DND-41 (cell line): Measurements from ENCODE around the gene ABHD4.

Experiments
- ATAC-seq: fragments of 200-7000 bp; cut with Tn5 transposase; 3 replicates; pipeline ENCODE4 v1.9.1; 2021; ENCODE audit warnings: low read depth; ENCODE audit not compliant: insufficient read depth
- DNase-seq: peaks from one replicate; pipeline ENCODE4 v3.0.0-alpha.2; 2020
- H2AFZ ChIP-seq: 2 replicates; pipeline ENCODE4 v1.6.0; 2012; ENCODE audit warnings: low read depth, low read length
- H3K27ac ChIP-seq: 2 replicates; pipeline ENCODE4 v1.5.1; 2012; ENCODE audit warnings: low read length, inconsistent platforms
- H3K27me3 ChIP-seq: fragments of 200-600 bp; sonication (generic); 2 replicates; pipeline ENCODE4 v1.6.0; 2012; ENCODE audit warnings: low read length, mild to moderate bottlenecking, inconsistent platforms; ENCODE audit not compliant: insufficient read depth, poor library complexity
- H3K36me3 ChIP-seq: 2 replicates; pipeline ENCODE4 v1.5.1; 2012; ENCODE audit warnings: low read length, inconsistent platforms; ENCODE audit not compliant: insufficient read depth
- H3K4me1 ChIP-seq: 2 replicates; pipeline ENCODE4 v1.5.1; 2012; ENCODE audit warnings: mild to moderate bottlenecking, low read length; ENCODE audit not compliant: insufficient read depth
- H3K4me2 ChIP-seq: 2 replicates; pipeline ENCODE4 v1.6.0; 2012; ENCODE audit warnings: mild to moderate bottlenecking, moderate library complexity, low read length, inconsistent platforms; ENCODE audit not compliant: insufficient read depth
- H3K4me3 ChIP-seq, 2 experiments: fragments of 200-600 bp in 1 of 2; shearing (Covaris generic) in 1 of 2; 2 replicates each; pipeline ENCODE4 v1.5.1; 2012 to 2016; ENCODE audit warnings: inconsistent platforms in 2 of 2, low read length in 2 of 2, mild to moderate bottlenecking in 2 of 2, low read depth in 1 of 2, moderate library complexity in 1 of 2
- H3K79me2 ChIP-seq: 2 replicates; pipeline ENCODE4 v1.6.0; 2012; ENCODE audit warnings: low read length, inconsistent platforms; ENCODE audit not compliant: insufficient read depth
- H3K9ac ChIP-seq: 2 replicates; pipeline ENCODE4 v1.6.0; 2012; ENCODE audit warnings: low read depth, mild to moderate bottlenecking, inconsistent platforms, low read length, moderate library complexity
- H3K9me3 ChIP-seq: 2 replicates; pipeline ENCODE4 v1.5.1; 2012; ENCODE audit warnings: low read length, moderate library complexity, mild to moderate bottlenecking, inconsistent platforms; ENCODE audit not compliant: insufficient read depth, severe bottlenecking
- H4K20me1 ChIP-seq: 2 replicates; pipeline ENCODE4 v1.6.0; 2012; ENCODE audit warnings: low read length; ENCODE audit not compliant: insufficient read depth
- EZH2 ChIP-seq: IDR thresholded peaks from 3 replicates; pipeline ENCODE4 v1.6.1; 2012; ENCODE audit warnings: borderline replicate concordance, low read depth, mild to moderate bottlenecking, moderate library complexity, low read length, inconsistent platforms; ENCODE audit not compliant: severe bottlenecking
- TF ChIP-seq, protein P1 (sequence below): IDR thresholded peaks from 2 replicates; pipeline ENCODE4 v1.5.1; 2012; ENCODE audit warnings: borderline replicate concordance, low read length, moderate library complexity, mild to moderate bottlenecking; ENCODE audit not compliant: poor library complexity, severe bottlenecking; ENCODE audit errors: extremely low read depth

ABHD4 gene

DNA sequence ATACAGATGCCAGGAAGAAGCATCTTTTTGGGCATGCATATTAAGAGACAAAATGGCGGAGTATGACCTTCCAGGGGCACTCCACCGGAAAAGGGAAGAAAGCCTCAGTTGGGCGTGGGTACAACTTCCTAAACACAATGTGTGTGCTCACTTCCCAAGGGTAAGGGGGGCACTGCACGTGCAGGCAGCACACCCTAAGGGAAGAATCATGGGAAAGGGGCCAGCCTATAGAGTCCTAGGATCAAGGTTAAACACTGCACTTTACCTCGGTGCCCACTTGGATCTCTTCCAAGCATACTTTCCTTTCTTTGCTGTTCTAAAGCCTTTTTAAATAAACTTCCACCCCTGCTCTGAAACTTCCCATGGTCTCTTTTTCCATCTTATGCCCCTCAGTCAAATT lies 31.3 kb downstream of the ABHD4 start:
- Histone ChIP-seq H3K4me3 (no peak overlapping the region), H3K4me1 (no peaks in the 10 kb centered on the region), H2AFZ (no peak overlapping the region), H3K79me2 (no peaks in the 10 kb centered on the region), H3K27me3 (peaks cover 4% of the 10 kb centered on the region), H3K36me3 (no peaks in the 10 kb centered on the region), H3K27ac (no peak overlapping the region), H4K20me1 (no peaks in the 10 kb centered on the region), H3K4me2 (no peak overlapping the region), H3K9me3 (no peaks in the 10 kb centered on the region), H3K9ac (no peak overlapping the region)
- TF ChIP-seq, protein P1, sequence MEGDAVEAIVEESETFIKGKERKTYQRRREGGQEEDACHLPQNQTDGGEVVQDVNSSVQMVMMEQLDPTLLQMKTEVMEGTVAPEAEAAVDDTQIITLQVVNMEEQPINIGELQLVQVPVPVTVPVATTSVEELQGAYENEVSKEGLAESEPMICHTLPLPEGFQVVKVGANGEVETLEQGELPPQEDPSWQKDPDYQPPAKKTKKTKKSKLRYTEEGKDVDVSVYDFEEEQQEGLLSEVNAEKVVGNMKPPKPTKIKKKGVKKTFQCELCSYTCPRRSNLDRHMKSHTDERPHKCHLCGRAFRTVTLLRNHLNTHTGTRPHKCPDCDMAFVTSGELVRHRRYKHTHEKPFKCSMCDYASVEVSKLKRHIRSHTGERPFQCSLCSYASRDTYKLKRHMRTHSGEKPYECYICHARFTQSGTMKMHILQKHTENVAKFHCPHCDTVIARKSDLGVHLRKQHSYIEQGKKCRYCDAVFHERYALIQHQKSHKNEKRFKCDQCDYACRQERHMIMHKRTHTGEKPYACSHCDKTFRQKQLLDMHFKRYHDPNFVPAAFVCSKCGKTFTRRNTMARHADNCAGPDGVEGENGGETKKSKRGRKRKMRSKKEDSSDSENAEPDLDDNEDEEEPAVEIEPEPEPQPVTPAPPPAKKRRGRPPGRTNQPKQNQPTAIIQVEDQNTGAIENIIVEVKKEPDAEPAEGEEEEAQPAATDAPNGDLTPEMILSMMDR = no peak
- no peak for TF ChIP-seq EZH2
- DNase-seq (no peak), ATAC-seq (no peak)

DNA sequence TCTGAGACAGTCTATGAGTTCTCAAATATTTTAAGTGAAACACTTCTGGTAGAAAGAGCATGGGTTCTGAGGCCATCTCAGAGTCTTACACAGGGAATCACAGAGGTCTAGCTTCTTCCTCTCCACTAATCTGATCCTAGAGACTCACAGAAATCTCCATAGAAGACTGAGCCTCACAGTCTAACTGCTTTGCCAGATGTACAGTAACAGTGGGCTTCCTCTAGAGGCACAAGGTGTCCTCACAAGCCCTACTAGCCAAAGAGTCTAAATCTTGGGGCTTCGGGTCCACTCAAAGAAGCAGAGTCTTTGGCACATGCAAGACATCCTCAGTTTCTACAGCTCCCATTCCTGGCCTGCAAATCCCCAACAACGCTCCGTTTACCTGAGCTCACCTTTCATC lies 32.0 kb downstream of the ABHD4 start:
- Histone ChIP-seq H3K79me2 (no peaks in the 10 kb centered on the region), H3K4me3 (no peak overlapping the region), H2AFZ (no peak overlapping the region), H3K36me3 (no peaks in the 10 kb centered on the region), H3K9me3 (no peaks in the 10 kb centered on the region), H3K27ac (no peak overlapping the region), H3K9ac (no peak overlapping the region), H4K20me1 (no peaks in the 10 kb centered on the region), H3K27me3 (peaks cover 11% of the 10 kb centered on the region), H3K4me2 (no peak overlapping the region), H3K4me1 (no peaks in the 10 kb centered on the region)
- ATAC-seq = no peak
- DNase-seq = no peak
- TF ChIP-seq EZH2 = no peak
- TF ChIP-seq, protein P1 = no peak

DNA sequence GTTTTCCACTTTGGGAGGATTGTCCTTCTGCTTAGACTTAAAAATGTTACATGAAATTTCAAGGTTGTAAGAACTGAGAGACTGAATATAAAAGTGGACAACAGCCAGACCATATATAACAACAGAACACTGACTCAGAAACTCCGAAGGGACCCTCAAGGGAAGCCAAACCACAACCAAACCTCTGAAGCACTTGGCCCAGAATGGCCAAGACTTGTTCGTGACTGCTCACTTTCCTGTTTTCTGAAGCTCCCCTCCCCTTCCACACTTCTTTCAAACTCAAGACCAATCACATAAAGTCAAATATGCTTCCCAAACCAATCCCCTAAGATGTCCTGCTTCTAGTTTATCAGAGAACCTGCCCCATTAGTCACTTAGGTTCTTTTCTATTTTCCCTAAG lies 32.4 kb downstream of the ABHD4 start:
- Histone ChIP-seq H2AFZ (no peak overlapping the region), H3K79me2 (no peaks in the 10 kb centered on the region), H3K4me2 (no peak overlapping the region), H3K4me3 (no peak overlapping the region), H3K27ac (no peak overlapping the region), H3K9ac (no peak overlapping the region), H3K36me3 (no peaks in the 10 kb centered on the region), H3K4me1 (no peaks in the 10 kb centered on the region), H4K20me1 (no peaks in the 10 kb centered on the region), H3K27me3 (peaks cover 11% of the 10 kb centered on the region), H3K9me3 (no peaks in the 10 kb centered on the region)
- ATAC-seq = no peak
- no peak for DNase-seq
- TF ChIP-seq, protein P1 = no peak
- no peak for TF ChIP-seq EZH2
